Psoas muscle (tissue), 8 donors: ENCODE results near the gene MED15. TPM values are rescaled to one million over a fixed set of nuclear protein-coding genes. Genes with fewer than 3 reads are reported as not detected.
A peak's percentile ranks its signal among the peaks of the same experiment; 100 is the strongest.

Experiments
- ATAC-seq, 4 donors: fragments of 200-7000 bp; cut with Tn5 transposase; one replicate each; pipeline ENCODE4 v1.9.1; 2020; ENCODE audit warnings: moderate library complexity in 3 of 4, mild to moderate bottlenecking in 2 of 4
- DNase-seq, 2 donors: peaks; one replicate each; pipeline ENCODE4 v3.0.0-alpha.2; 2020
- H3K27ac ChIP-seq: fragments of 200-600 bp; one replicate; pipeline ENCODE4 v1.8.0; 2022
- H3K27me3 ChIP-seq, 3 donors: fragments of 200-600 bp in 1 of 3; one replicate each; pipeline versions ENCODE4 v1.6.1 to v1.8.0; 2013 to 2022; ENCODE audit warnings: low read length in 2 of 3, mild to moderate bottlenecking in 2 of 3, moderate library complexity in 1 of 3; ENCODE audit not compliant: insufficient read depth in 3 of 3
- H3K36me3 ChIP-seq, 2 donors: fragments of 200-600 bp in 1 of 2; one replicate each; pipeline versions ENCODE4 v1.6.1 to v1.8.0; 2013 to 2022; ENCODE audit warnings: low read depth in 1 of 2, mild to moderate bottlenecking in 1 of 2, moderate library complexity in 1 of 2; ENCODE audit not compliant: insufficient read depth in 1 of 2
- H3K4me1 ChIP-seq: fragments of 200-600 bp; one replicate; pipeline ENCODE4 v1.8.0; 2022
- H3K4me3 ChIP-seq: fragments of 200-600 bp; one replicate; pipeline ENCODE4 v1.8.0; 2022; ENCODE audit warnings: mild to moderate bottlenecking
- H3K9me3 ChIP-seq: fragments of 200-600 bp; one replicate; pipeline ENCODE4 v1.8.0; 2022
- CTCF ChIP-seq: fragments of 200-600 bp; IDR thresholded peaks from one replicate; pipeline ENCODE4 v1.8.0; 2022; ENCODE audit warnings: antibody characterized with exemption
- WGBS, 3 donors: extraction: QIAGEN DNeasy Blood & Tissue Kit; methylation state at CpG; one replicate each; pipeline versions ENCODE4 v1.1.6 to v1.1.7; 2013; 5-methylcytosine and 5-hydroxymethylcytosine counted together
- intact Hi-C, 2 donors: fragments of 100-400 bp; cut with DNase I; formaldehyde crosslinking; loops; one replicate each; pipeline versions ENCODE4 v1.11.0 to v1.14.2; 2022
- polyA plus RNA-seq, 3 donors: library from polyadenylated mRNA; stranded (reverse); fragments of 200-250 nt; gene quantifications; one replicate each; pipeline ENCODE4 v1.2.3, GENCODE V29; 2013
- total RNA-seq, 4 donors: library from RNA; stranded (reverse); fragmentation: NEBNext Ultra II Directional in 2 of 4; extraction: Animal tissue kit (Norgen Biotek cat#: 25700) in 2 of 4; gene quantifications; one replicate each; pipeline versions ENCODE4 v1.2.1 to v1.2.4, GENCODE V29; 2021 to 2023
- donor health status: healthy with polysubstance abuse.
- donor health status: DM: no; HTN: no; CAD: no; lungs with moderate emphysema.
- donor health status: Bipolar disorder and iron deficiency.
- donor health status: healthy.
- donor health status: DM: yes; HTN: yes; CAD: no.
- donor health status: DM: no; HTN: no; CAD: no.
- donor health status: DM: no; HTN: no; CAD: no.
- donor health status: DM: yes; HTN: yes; CAD: no.

The MED15 gene
- total and polyA plus RNA-seq, 7 donors, result 33.8 to 94.8 (median 59.7) TPM

- TF ChIP-seq CTCF, result no peak
- ATAC-seq, result no peak
- Histone ChIP-seq H3K4me3 (no peak overlapping the region), H3K4me1 (peaks cover 3% of the 10 kb centered on the region), H3K36me3 (peaks cover 0 to 19% of the 10 kb centered on the region in 2 donors), H3K27ac (no peak overlapping the region), H3K27me3 (no peaks in the 10 kb centered on the region), H3K9me3 (no peaks in the 10 kb centered on the region)
- WGBS, 3 donors, result 97% methylated on average over 14 of the region's 14 CpGs
- intact Hi-C loops, result loop anchor here in 1 of 2 donors (10.0 kb wide), 1 partner anchor 131 kb away; no protein-coding TSS in a partner anchor
- DNase-seq, result no peak
Observed at GRCh38 chr22:20483771-20484170, 23.6 kb upstream of the MED15 start.

- DNase-seq (no peak), ATAC-seq (no peak)
- intact Hi-C loops, result loop anchor here in 1 of 2 donors (10.0 kb wide), 1 partner anchor 130 kb away; no protein-coding TSS in a partner anchor
- TF ChIP-seq CTCF, result no peak
- no peak overlapping the region for H3K27ac ChIP-seq
- peaks cover 3% of the 10 kb centered on the region for H3K4me1 ChIP-seq
- no peaks in the 10 kb centered on the region for H3K27me3 ChIP-seq
- peaks cover 0 to 21% of the 10 kb centered on the region in 2 donors for H3K36me3 ChIP-seq
- WGBS, 3 donors, result 87 to 93% (median 89%) methylated on average over 4 of the region's 4 CpGs
- H3K4me3 ChIP-seq, result no peak overlapping the region
- H3K9me3 ChIP-seq, result no peaks in the 10 kb centered on the region
Observed at GRCh38 chr22:20484948-20485683, 22.3 kb upstream of the MED15 start.

GRCh38 chr22:20486229-20486628, 21.2 kb upstream of the MED15 start:
- Histone ChIP-seq H3K4me3 (no peak overlapping the region), H3K27ac (no peak overlapping the region), H3K27me3 (no peaks in the 10 kb centered on the region), H3K9me3 (no peaks in the 10 kb centered on the region), H3K4me1 (peaks cover 3% of the 10 kb centered on the region), H3K36me3 (peaks cover 0 to 21% of the 10 kb centered on the region in 2 donors)
- no peak for TF ChIP-seq CTCF
- ATAC-seq, result peak in 1 of 4 donors; percentile 30
- WGBS, 3 donors, result 63 to 93% (median 72%) methylated on average over 2 of the region's 2 CpGs
- intact Hi-C loops, result loop anchor here in 1 of 2 donors (10.0 kb wide), 1 partner anchor 129 kb away; no protein-coding TSS in a partner anchor
- DNase-seq, result peak in 1 of 2 donors; percentile 3

GRCh38 chr22:20487715-20488114, 19.7 kb upstream of the MED15 start:
- TF ChIP-seq CTCF, result no peak
- Histone ChIP-seq H3K27ac (no peak overlapping the region), H3K36me3 (peaks cover 0 to 20% of the 10 kb centered on the region in 2 donors), H3K9me3 (no peaks in the 10 kb centered on the region), H3K4me3 (no peak overlapping the region), H3K4me1 (peaks cover 6% of the 10 kb centered on the region), H3K27me3 (no peaks in the 10 kb centered on the region)
- peak in 1 of 2 donors; percentile 8 for DNase-seq
- no peak for ATAC-seq
- 95 to 100% (median 98%) methylated on average over 2 of the region's 2 CpGs for WGBS, 3 donors
- intact Hi-C loops, result loop anchor here in 1 of 2 donors (10.0 kb wide), 1 partner anchor 127 kb away; no protein-coding TSS in a partner anchor
